Gastrocnemius medialis (tissue), 4 donors: ENCODE data around the gene ELANE.

ENCODE experiments used
- POLR2A ChIP-seq, 2 donors: fragments of 450-650 bp; IDR thresholded peaks; one replicate each; pipeline ENCODE4 v1.6.1; 2017; ENCODE audit warnings: antibody characterized with exemption in 2 of 2, mild to moderate bottlenecking in 2 of 2, moderate library complexity in 2 of 2
- TF ChIP-seq, protein P1 (sequence below), 5 experiments: fragments of 450-650 bp in 3 of 5; fragments of 200-600 bp in 2 of 5; sonication (generic) in 2 of 5; IDR thresholded peaks in 4 of 5; conservative IDR thresholded peaks in 1 of 5; 1 replicate in 4 of 5; 2 replicates in 1 of 5; pipeline ENCODE4 v1.5.1; 2016 to 2019; ENCODE audit warnings: antibody characterized with exemption in 5 of 5, mild to moderate bottlenecking in 3 of 5, moderate library complexity in 3 of 5

DNA sequence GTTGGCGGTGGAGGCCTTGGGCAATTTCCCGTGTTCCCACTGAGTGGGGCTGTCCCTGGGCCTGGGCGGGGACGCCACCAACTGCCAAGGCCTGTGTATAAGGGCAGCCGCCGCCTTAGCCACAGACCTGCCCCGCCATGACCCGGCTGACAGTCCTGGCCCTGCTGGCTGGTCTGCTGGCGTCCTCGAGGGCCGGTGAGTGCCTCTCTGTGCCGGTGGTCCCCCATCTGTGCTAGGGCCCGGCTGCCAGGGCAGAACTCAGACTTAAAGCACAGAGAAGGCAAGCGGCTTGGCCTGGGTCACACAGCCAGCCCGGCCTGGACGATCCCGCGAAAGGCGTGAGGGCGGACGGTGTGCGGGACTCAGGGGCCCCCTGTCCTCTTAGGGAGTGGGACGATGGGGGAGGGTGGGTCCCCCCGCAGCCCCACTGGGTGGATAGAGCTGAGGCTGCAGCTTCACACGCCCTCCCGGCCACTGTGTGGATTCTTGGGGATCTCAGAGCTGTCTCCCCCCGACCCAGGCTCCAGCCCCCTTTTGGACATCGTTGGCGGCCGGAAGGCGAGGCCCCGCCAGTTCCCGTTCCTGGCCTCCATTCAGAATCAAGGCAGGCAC is 24.3 kb upstream of the ELANE start, which contains the start of gene AZU1:
- TF ChIP-seq, protein P1, sequence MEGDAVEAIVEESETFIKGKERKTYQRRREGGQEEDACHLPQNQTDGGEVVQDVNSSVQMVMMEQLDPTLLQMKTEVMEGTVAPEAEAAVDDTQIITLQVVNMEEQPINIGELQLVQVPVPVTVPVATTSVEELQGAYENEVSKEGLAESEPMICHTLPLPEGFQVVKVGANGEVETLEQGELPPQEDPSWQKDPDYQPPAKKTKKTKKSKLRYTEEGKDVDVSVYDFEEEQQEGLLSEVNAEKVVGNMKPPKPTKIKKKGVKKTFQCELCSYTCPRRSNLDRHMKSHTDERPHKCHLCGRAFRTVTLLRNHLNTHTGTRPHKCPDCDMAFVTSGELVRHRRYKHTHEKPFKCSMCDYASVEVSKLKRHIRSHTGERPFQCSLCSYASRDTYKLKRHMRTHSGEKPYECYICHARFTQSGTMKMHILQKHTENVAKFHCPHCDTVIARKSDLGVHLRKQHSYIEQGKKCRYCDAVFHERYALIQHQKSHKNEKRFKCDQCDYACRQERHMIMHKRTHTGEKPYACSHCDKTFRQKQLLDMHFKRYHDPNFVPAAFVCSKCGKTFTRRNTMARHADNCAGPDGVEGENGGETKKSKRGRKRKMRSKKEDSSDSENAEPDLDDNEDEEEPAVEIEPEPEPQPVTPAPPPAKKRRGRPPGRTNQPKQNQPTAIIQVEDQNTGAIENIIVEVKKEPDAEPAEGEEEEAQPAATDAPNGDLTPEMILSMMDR (IDR thresholded peaks at IDR 0.05 in 4 of 5, conservative IDR thresholded peaks at IDR 0.05 in 1 of 5): no peak
- no peak for TF ChIP-seq POLR2A (IDR thresholded peaks at IDR 0.05)
